Measurements from ENCODE around the gene MAPKBP1.
A peak's percentile ranks its signal among the peaks of the same experiment; 100 is the strongest.

- TF ChIP-seq REST (IDR thresholded peaks at IDR 0.05; ENCODE audit: borderline replicate concordance) (no peak), CTCF (IDR thresholded peaks at IDR 0.05; ENCODE audit: poor library complexity, severe bottlenecking) (peak; percentile 64), EP300 (conservative IDR thresholded peaks at IDR 0.05; ENCODE audit: poor library complexity, severe bottlenecking) (no peak), EZH2 (IDR thresholded peaks at IDR 0.05; ENCODE audit: borderline replicate concordance, insufficient read depth, low read length, poor library complexity, severe bottlenecking) (no peak), POLR2AphosphoS5 (IDR thresholded peaks at IDR 0.05) (no peak), RAD21 (conservative IDR thresholded peaks at IDR 0.05) (peak; percentile 68), SMC3 (conservative IDR thresholded peaks at IDR 0.05; ENCODE audit: poor library complexity) (peak; percentile 75)
Measured at GRCh38 chr15:41772720-41773331, 1.5 kb upstream of the MAPKBP1 start.

Data from neural cell (in vitro differentiated cells).